ENCODE measurements around the gene KLHL18. TPM values are rescaled to one million over a fixed set of nuclear protein-coding genes. Genes with fewer than 3 reads are reported as not detected.
A peak's percentile ranks its signal among the peaks of the same experiment; 100 is the strongest.
"Not testable (repeated sequence)": the region's sequence is repeated elsewhere in the genome, so short reads cannot be mapped to it uniquely, and the experiment has no call there.

KLHL18 gene
- total RNA-seq, 2 experiments from 2014 or later: 21.4 to 24.8 TPM

DNA sequence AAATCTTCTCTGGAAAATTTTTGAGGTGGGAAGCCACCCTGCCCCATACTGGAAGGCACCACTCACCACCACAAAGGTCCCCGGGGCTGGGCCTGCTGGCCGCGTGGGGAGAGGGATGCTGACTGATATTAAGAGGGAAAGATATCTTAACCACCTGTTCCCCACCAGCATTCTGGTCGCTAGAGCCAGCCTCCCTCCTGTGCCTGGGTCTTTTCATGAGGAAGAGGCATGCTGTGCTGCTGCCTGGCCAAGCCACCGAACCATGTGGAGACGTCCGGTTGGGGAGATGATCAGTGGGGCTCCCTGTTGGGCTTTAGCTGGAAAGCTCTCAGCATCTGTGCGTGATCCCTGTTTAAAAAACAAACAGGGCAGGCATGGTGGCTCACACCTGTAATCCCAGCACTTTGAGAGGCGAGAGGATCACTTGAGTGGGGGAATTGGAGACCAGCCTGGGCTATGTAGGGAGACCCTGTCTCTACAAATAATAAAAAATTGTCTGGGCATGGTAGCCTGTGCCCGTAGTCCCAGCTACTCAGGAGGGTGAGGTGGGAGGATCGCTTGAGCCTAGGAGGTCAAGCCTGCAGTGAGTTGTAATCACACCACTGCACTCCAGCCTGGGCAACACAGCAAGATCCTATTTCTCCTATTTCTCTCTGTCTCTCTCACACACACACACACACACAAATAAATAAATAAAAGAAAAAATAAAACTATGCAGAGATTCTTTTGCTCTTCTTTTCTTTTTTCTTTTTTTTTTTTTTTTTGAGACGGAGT is 1.0 kb downstream of the KLHL18 start:
- Mint-ChIP-seq H3K36me3 (ENCODE audit: low read depth) (peaks cover 12% of the 10 kb centered on the region), H3K9me3 (no peaks in the 10 kb centered on the region), H3K27me3 (no peaks in the 10 kb centered on the region), H3K4me3 (peak overlapping the region; percentile 99), H3K27ac (peak overlapping the region; percentile 100), H3K4me1 (peaks cover 46% of the 10 kb centered on the region)
- CTCF ChIA-PET: interaction anchor here (0.8 kb wide), 1 partner anchor 8 kb away, joined by 4 read pairs; no protein-coding TSS in a partner anchor
- DNase-seq: peak; percentile 23
- POLR2A ChIA-PET: interaction anchor here (0.6 to 1.1 kb wide), 3 partner anchors 9 to 122 kb away, joined by 3 read pairs; no protein-coding TSS in a partner anchor

DNA sequence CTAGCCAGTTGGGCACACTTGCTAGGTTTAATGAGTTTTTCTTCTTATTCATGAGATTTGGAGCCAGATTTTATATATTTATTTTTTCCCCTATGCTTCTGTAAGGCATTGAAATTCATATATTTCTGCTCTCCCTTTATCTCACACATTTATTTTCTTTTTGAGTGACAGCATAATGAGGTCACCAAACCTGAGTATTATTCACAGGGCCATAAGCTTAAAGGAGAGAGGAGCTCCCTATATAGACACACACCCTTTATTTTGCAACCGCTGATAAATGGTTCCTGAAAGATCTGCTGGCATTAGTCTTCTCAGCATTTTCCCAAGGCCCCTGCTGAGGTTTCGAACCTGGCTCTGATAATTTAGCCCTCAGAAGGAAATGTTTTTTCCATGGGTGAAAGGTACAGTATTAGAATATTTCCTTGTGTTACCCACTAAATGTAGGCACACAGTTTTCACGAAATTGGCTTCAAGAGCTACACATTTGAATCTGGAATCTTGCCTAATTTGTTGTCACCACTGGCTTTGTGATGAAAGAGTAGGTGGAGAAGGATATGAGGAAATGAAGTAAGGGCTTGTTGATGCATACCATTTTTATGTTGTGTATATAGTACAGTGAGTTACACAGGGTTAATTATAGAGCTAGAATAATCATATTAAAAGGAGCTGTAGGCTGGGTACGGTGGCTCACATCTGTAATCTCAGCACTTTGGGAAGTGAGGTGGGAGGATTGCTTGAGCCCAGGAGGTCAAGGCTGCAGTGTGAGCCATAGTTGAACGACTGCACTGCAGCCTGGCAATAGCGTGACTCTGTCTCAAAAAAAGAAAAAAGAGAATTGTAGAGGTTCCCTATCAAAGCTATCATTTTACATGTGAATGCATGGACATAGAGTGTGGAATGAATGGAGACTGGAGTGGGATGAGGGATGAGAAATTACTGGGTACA is 6.5 kb downstream of the KLHL18 start:
- Mint-ChIP-seq H3K36me3 (ENCODE audit: low read depth) (peaks cover 7% of the 10 kb centered on the region), H3K9me3 (no peaks in the 10 kb centered on the region), H3K27me3 (no peaks in the 10 kb centered on the region), H3K4me1 (peaks cover 20% of the 10 kb centered on the region), H3K27ac (no peak overlapping the region), H3K4me3 (no peak overlapping the region)
- ChIA-PET CTCF (interaction anchor here (0.6 to 2.0 kb wide), 2 partner anchors 18 to 261 kb away, joined by 3 to 4 read pairs; no protein-coding TSS in a partner anchor), POLR2A (no interaction called here)
- DNase-seq: no peak

DNA sequence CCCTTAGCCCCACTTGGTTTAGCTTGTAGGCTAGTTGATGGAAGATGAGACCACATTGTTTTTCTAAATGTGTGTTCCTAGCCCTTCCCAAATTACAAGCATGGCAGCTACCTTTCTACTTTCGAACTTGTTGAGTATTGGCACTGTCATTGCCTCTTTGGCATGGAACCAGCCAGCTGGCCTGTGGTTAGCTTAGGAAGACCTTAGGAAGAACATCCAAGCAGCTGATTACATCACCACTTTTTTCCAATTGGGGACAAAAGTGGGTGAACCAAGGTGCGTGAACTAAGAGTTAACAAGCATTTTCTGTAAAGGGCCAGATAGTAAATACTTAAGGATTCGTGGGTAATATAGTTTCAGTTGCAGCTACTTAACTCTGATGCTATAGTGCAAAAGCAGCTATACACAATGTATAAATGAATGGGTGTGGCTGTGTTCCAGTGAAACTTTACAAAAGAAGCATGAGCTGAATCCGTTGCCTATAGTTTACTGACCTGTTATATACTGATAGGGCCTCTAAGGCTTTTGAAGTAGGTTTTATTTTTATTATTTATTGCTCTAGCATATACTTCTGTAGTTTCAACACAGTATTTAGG is 8.5 kb downstream of the KLHL18 start:
- no peak for DNase-seq
- Mint-ChIP-seq H3K27ac (no peak overlapping the region), H3K4me1 (peaks cover 12% of the 10 kb centered on the region), H3K9me3 (no peaks in the 10 kb centered on the region), H3K4me3 (no peak overlapping the region), H3K27me3 (no peaks in the 10 kb centered on the region), H3K36me3 (ENCODE audit: low read depth) (peaks cover 6% of the 10 kb centered on the region)
- ChIA-PET CTCF (interaction anchor here (0.9 to 2.0 kb wide), 4 partner anchors 8 to 32 kb away, joined by 3 to 4 read pairs (median 4); partner anchors contain the start of gene KLHL18), POLR2A (no interaction called here)

- CTCF ChIA-PET: interaction anchor here (0.6 to 1.6 kb wide), 3 partner anchors 9 to 380 kb away, joined by 3 to 5 read pairs (median 4); partner anchors contain the start of gene KLHL18
- H3K4me3 Mint-ChIP-seq; H3K36me3 Mint-ChIP-seq (ENCODE audit: low read depth): not testable (repeated sequence)
Measured at GRCh38 chr3:47291754-47292420, 9.1 kb downstream of the KLHL18 start.

GRCh38 chr3:47293822-47294221 is 11.1 kb downstream of the KLHL18 start:
- DNase-seq: no peak
- POLR2A ChIA-PET: no interaction called here

More at GRCh38 chr3:47291754-47292420, 9.1 kb downstream of the KLHL18 start:
- POLR2A ChIA-PET: interaction anchor here (0.7 kb wide), 1 partner anchor 28 kb away, joined by 3 read pairs; no protein-coding TSS in a partner anchor
- peaks cover 14% of the 10 kb centered on the region for H3K4me1 Mint-ChIP-seq
- not testable (repeated sequence) for DNase-seq, H3K9me3 Mint-ChIP-seq, H3K27me3 Mint-ChIP-seq, H3K27ac Mint-ChIP-seq

DNA sequence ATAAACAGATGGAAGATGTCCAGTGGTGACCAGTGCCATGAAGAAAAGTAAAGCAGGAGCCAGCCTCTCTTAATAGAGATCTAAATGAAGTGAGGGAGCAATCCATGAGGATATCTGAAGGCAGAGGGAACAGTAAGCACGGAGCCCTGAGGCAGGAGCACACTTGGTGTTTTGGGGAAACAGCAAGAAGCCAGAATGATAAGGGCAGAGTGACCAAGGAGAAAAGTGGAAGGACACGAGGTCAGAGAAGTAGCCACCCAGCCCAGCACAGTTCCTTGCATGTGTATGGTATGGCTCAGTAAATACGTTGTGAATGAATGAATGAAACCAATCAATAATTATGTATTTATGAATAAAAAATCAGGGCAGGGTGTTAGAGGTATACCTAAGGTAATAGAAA is 11.6 kb downstream of the KLHL18 start:
- Mint-ChIP-seq H3K4me3 (no peak overlapping the region), H3K27ac (no peak overlapping the region), H3K27me3 (no peaks in the 10 kb centered on the region), H3K9me3 (no peaks in the 10 kb centered on the region), H3K36me3 (ENCODE audit: low read depth) (peaks cover 4% of the 10 kb centered on the region), H3K4me1 (peaks cover 25% of the 10 kb centered on the region)
- ChIA-PET POLR2A (no interaction called here), CTCF (interaction anchor here (0.7 to 1.5 kb wide), 4 partner anchors 10 to 361 kb away, joined by 3 to 5 read pairs (median 4); no protein-coding TSS in a partner anchor)
- DNase-seq: no peak

More at GRCh38 chr3:47293822-47294221, 11.1 kb downstream of the KLHL18 start:
- H3K4me3 Mint-ChIP-seq: no peak overlapping the region
- CTCF ChIA-PET: interaction anchor here (0.7 to 1.5 kb wide), 3 partner anchors 10 to 360 kb away, joined by 3 to 5 read pairs (median 3); no protein-coding TSS in a partner anchor
- H3K36me3 Mint-ChIP-seq (ENCODE audit: low read depth): peaks cover 4% of the 10 kb centered on the region
- H3K9me3 Mint-ChIP-seq: no peaks in the 10 kb centered on the region
- H3K27me3 Mint-ChIP-seq: no peaks in the 10 kb centered on the region
- peaks cover 21% of the 10 kb centered on the region for H3K4me1 Mint-ChIP-seq
- no peak overlapping the region for H3K27ac Mint-ChIP-seq

GRCh38 chr3:47295322-47295721 is 12.6 kb downstream of the KLHL18 start:
- ChIA-PET POLR2A (no interaction called here), CTCF (interaction anchor here (0.7 to 1.4 kb wide), 4 partner anchors 9 to 131 kb away, joined by 4 to 5 read pairs (median 4); partner anchors contain the start of gene SETD2)
- Mint-ChIP-seq H3K4me3 (no peak overlapping the region), H3K9me3 (no peaks in the 10 kb centered on the region), H3K4me1 (peaks cover 31% of the 10 kb centered on the region), H3K36me3 (ENCODE audit: low read depth) (peaks cover 4% of the 10 kb centered on the region), H3K27me3 (no peaks in the 10 kb centered on the region), H3K27ac (no peak overlapping the region)
- DNase-seq: no peak

DNA sequence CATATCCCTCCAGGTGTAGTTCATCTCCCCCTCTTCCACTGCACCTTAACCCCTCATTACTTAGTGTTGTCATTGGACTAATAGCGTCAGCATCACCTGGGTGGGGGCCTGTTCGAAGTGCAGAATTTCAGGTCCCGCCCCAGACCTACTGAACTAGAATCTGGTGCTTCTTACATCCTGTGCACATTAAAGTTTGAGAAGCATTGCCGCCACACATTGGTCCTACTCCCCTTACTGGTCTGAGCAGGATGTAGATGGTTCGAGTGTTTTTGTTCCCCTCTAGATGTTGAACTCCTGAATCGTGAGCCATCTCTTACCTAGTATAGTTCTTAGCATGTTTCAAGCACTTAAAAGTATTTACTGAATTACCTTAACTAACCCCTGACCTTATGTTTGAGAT is 13.2 kb downstream of the KLHL18 start:
- Mint-ChIP-seq H3K4me3 (no peak overlapping the region), H3K36me3 (ENCODE audit: low read depth) (peaks cover 6% of the 10 kb centered on the region), H3K27ac (peak overlapping the region; percentile 10), H3K27me3 (no peaks in the 10 kb centered on the region), H3K4me1 (peaks cover 31% of the 10 kb centered on the region), H3K9me3 (no peaks in the 10 kb centered on the region)
- ChIA-PET POLR2A (no interaction called here), CTCF (interaction anchor here (0.6 to 1.4 kb wide), 2 partner anchors 8 to 106 kb away, joined by 3 to 5 read pairs; no protein-coding TSS in a partner anchor)
- no peak for DNase-seq

GRCh38 chr3:47296562-47297302 is 14.0 kb downstream of the KLHL18 start:
- H3K27ac Mint-ChIP-seq: peak overlapping the region; percentile 37
- no peak overlapping the region for H3K4me3 Mint-ChIP-seq
- DNase-seq: no peak
- no peaks in the 10 kb centered on the region for H3K27me3 Mint-ChIP-seq
- peaks cover 31% of the 10 kb centered on the region for H3K4me1 Mint-ChIP-seq
- ChIA-PET POLR2A (no interaction called here), CTCF (no interaction called here)
- H3K36me3 Mint-ChIP-seq (ENCODE audit: low read depth): peaks cover 6% of the 10 kb centered on the region
- no peaks in the 10 kb centered on the region for H3K9me3 Mint-ChIP-seq

- no peak overlapping the region for H3K27ac Mint-ChIP-seq
- peaks cover 16% of the 10 kb centered on the region for H3K36me3 Mint-ChIP-seq (ENCODE audit: low read depth)
- POLR2A ChIA-PET: no interaction called here
- CTCF ChIA-PET: interaction anchor here (1.4 kb wide), 1 partner anchor 26 kb away, joined by 3 read pairs; no protein-coding TSS in a partner anchor
- DNase-seq: no peak
- peaks cover 31% of the 10 kb centered on the region for H3K4me1 Mint-ChIP-seq
- no peaks in the 10 kb centered on the region for H3K27me3 Mint-ChIP-seq
- no peaks in the 10 kb centered on the region for H3K9me3 Mint-ChIP-seq
- H3K4me3 Mint-ChIP-seq: no peak overlapping the region
Measured at GRCh38 chr3:47298439-47298838, 15.7 kb downstream of the KLHL18 start.
